Bronchial epithelial cell (primary cell): ENCODE data around the gene ETV3L. TPM values are rescaled to one million over a fixed set of nuclear protein-coding genes. Genes with fewer than 3 reads are reported as not detected.

Experiments used
- DNase-seq: peaks from one replicate; pipeline ENCODE4 v3.0.0-alpha.2; 2010; ENCODE audit warnings: low read depth
- FAIRE-seq: peaks from 2 replicates; lab custom pipeline; 2011; peaks lifted over from hg19 to GRCh38; lab: Jason Lieb, UNC
- H3K27me3 ChIP-seq: 2 replicates; pipeline ENCODE4 v1.5.1; 2011; ENCODE audit warnings: low read length; ENCODE audit not compliant: control insufficient read depth, insufficient read depth
- H3K36me3 ChIP-seq: 2 replicates; pipeline ENCODE4 v1.5.1; 2011; ENCODE audit warnings: low read length; ENCODE audit not compliant: control insufficient read depth, insufficient read depth
- H3K4me3 ChIP-seq: 2 replicates; pipeline ENCODE4 v1.5.1; 2011; ENCODE audit warnings: mild to moderate bottlenecking, low read depth, low read length, control low read depth
- total RNA-seq: library from RNA; depleted of rRNA; stranded (reverse); fragments of >200 nt; gene quantifications from 2 replicates; pipeline ENCODE4 v1.2.1, GENCODE V29; 2014
- TF ChIP-seq, protein P1 (sequence below): IDR thresholded peaks from 2 replicates; pipeline ENCODE4 v1.5.1; 2011; ENCODE audit warnings: mild to moderate bottlenecking, moderate library complexity, low read length, control low read depth, inconsistent platforms; ENCODE audit not compliant: insufficient read depth, severe bottlenecking

Gene ETV3L
- total RNA-seq, 1 donor from 2014 or later: not detected

GRCh38 chr1:157138220-157139051, 38.8 kb upstream of the ETV3L start, which contains the start of gene ETV3:
Gene ETV3 (minus strand): TSS chr1:157138395. CDS start chr1:157136352, 2,043 bp downstream.
- no peaks in the 10 kb centered on the region for H3K27me3 ChIP-seq
- peak within 1 kb of the TSS; percentile 98 for H3K4me3 ChIP-seq
- FAIRE-seq: no peak
- DNase-seq: peak; percentile 91
- TF ChIP-seq, protein P1, sequence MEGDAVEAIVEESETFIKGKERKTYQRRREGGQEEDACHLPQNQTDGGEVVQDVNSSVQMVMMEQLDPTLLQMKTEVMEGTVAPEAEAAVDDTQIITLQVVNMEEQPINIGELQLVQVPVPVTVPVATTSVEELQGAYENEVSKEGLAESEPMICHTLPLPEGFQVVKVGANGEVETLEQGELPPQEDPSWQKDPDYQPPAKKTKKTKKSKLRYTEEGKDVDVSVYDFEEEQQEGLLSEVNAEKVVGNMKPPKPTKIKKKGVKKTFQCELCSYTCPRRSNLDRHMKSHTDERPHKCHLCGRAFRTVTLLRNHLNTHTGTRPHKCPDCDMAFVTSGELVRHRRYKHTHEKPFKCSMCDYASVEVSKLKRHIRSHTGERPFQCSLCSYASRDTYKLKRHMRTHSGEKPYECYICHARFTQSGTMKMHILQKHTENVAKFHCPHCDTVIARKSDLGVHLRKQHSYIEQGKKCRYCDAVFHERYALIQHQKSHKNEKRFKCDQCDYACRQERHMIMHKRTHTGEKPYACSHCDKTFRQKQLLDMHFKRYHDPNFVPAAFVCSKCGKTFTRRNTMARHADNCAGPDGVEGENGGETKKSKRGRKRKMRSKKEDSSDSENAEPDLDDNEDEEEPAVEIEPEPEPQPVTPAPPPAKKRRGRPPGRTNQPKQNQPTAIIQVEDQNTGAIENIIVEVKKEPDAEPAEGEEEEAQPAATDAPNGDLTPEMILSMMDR: no peak
- peaks cover 16% of the 10 kb centered on the region for H3K36me3 ChIP-seq

DNA sequence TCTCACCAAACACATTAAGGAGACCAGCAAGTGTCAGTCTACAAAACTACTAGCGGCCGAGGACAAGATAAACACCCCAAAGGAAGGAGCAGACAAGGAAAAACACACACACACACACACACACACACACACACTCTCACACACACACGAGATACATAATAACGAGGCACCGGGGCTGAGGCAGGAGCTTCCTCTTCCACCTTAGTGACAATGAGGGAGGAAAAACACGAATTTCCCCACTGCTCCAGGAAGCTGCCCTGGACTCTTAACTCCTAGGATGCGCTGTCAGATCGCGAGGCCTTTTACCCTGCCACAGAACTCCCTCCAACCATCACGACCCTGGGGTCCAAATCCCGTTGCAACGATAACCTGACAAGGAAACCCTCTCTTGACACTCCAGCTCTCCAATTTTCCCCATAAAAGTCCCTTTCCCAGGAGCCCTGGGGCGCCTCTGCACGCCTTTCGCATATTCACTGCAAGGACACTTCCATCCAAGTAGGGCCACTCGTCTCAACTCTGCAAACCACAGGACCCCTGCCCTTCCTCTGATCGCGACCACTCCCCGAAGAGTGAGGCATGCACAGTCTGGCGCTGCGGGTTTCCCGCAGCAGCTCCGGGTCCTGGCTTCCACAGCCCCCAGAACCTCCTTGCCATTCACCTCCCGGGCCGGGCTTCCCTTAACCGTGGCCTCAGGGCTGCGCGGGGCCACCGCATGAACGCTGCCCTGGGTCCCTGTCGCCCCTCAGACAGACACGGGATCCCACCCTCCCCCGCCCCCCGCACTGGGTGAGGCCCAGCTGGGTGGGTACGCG, 38.0 kb upstream of the ETV3L start:
- peak overlapping the region; percentile 98 for H3K4me3 ChIP-seq
- DNase-seq (no peak), FAIRE-seq (no peak)
- TF ChIP-seq, protein P1: no peak
- no peaks in the 10 kb centered on the region for H3K27me3 ChIP-seq
- peaks cover 19% of the 10 kb centered on the region for H3K36me3 ChIP-seq

- TF ChIP-seq, protein P1: no peak
- no peaks in the 10 kb centered on the region for H3K27me3 ChIP-seq
- H3K4me3 ChIP-seq: peak overlapping the region; percentile 98
- DNase-seq: peak; percentile 36
- FAIRE-seq: no peak
- peaks cover 19% of the 10 kb centered on the region for H3K36me3 ChIP-seq
These were observed 37.4 kb upstream of the ETV3L start for GRCh38 chr1:157137046-157137407.

- Histone ChIP-seq H3K27me3 (no peaks in the 10 kb centered on the region), H3K36me3 (peaks cover 23% of the 10 kb centered on the region), H3K4me3 (no peak overlapping the region)
- TF ChIP-seq, protein P1: peak; percentile 40
- DNase-seq (peak; percentile 50), FAIRE-seq (no peak)
These were observed 36.5 kb upstream of the ETV3L start for GRCh38 chr1:157136133-157136532.

GRCh38 chr1:157135646-157136045, 36.0 kb upstream of the ETV3L start:
- H3K4me3 ChIP-seq: no peak overlapping the region
- peaks cover 25% of the 10 kb centered on the region for H3K36me3 ChIP-seq
- no peaks in the 10 kb centered on the region for H3K27me3 ChIP-seq
- TF ChIP-seq, protein P1: no peak
- DNase-seq (peak; percentile 42), FAIRE-seq (peak; percentile 55)
